Stimulated activated CD4-positive, alpha-beta T cell treated with anti-CD3 and anti-CD28 coated beads, TNF-alpha, amount 100 ng/mL, for 4 hours (primary cell): ENCODE results near the gene SMIM44.
"Not testable (repeated sequence)": the region's sequence is repeated elsewhere in the genome, so short reads cannot be mapped to it uniquely, and the experiment has no call there.

Experiments
- DNase-seq, 3 experiments: peaks; one replicate each; pipeline ENCODE4 v3.0.0-alpha.2; 2020; ENCODE audit warnings: low read depth in 3 of 3

The SMIM44 gene

DNA sequence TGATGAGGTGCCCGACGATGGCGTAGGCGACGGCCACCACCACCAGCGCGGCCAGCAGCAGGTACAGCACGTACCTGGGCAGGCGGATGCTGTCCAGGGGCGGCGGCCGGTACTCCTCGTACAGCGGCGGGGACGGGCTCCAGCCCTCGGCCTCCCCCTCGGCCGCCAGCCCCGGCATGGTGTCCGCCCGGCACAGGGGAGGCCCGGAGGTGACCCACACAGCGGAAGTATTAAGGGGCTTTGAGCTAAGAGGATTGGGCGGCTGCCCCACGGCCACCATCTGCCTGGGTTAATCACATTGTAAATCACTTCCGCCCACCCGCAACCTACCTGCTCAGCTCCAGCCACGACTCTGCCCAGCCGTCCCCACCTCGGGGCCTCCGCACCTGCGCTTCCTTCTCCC is at the start of gene SMIM44:
SMIM44 (minus strand) TSS at position 216 of the 403 bp plus-strand sequence; CDS start at position 178, 38 bp downstream.
- no peak for DNase-seq

DNA sequence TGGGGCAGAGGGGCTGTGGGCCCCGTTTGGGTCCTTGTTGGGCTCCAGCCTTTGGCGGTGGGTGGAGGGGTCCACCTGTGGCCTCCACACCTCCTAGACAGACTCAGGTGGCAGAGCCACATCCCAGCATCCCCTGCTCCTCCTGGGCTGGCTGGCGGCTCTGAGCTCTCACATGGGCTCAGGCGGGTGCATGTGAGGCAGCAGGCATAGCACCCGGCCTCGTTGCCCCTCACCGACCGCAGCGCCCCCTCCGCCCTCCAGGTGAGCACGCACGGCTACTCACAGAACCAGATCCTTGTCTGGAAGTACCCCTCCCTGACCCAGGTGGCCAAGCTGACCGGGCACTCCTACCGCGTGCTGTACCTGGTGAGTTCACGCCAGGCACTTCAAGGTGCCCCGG is 49.8 kb upstream of the SMIM44 start:
- DNase-seq = no peak

DNA sequence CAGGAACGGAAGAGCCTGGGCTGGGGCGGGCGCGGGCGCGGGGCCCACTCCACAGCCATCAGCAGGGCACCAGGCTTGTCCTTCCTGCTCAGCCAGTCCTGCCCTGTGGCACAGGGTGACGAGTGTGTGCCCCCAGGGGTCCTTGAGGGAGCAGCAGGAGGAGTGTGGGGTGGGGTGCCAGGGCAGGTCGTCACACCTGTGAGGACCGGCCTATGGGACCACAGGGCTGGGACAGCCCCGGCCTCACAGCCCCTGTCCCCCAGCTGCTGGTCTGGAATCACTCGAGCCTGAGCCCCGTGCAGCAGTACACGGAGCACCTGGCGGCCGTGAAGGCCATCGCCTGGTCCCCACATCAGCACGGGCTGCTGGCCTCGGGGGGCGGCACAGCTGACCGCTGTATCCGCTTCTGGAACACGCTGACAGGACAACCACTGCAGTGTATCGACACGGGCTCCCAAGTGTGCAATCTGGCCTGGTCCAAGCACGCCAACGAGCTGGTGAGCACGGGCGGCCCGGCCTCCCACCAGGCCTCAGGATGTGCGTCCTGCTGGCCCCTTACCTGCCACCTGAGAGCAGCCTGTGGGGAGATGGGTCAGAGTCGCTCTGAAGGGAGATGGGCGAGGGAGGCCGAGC is 49.0 kb upstream of the SMIM44 start:
- no peak for DNase-seq

DNA sequence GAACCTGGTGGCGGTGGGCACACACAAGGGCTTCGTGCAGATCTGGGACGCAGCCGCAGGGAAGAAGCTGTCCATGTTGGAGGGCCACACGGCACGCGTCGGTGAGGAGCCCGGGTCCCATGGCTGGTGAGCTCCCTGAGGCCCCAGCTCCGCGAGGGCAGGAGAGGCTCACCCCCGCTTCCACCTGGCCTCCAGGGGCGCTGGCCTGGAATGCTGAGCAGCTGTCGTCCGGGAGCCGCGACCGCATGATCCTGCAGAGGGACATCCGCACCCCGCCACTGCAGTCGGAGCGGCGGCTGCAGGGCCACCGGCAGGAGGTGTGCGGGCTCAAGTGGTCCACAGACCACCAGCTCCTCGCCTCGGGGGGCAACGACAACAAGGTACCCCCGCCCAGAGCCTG is 48.5 kb upstream of the SMIM44 start:
- DNase-seq = no peak

DNA sequence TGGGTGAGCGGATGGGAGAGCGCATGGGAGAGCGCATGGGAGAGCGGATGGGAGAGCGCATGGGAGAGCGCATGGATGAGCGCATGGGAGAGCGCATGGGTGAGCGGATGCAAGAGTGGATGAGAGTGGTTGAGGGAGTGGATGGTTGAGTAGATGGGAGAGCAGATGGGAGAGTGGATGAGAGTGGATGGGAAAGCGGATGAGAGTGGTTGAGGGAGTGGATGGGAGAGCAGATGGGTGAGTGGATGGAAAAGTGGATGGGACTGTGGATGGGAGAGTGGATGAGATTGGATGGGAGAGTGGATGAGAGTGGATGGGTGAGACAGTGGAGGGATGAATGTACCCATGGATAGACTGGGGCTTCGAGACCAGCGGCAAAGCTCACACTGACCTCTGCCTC is 47.1 kb upstream of the SMIM44 start:
- DNase-seq = no peak

- DNase-seq = not testable (repeated sequence)
Measured at GRCh38 chr19:3529299-3529698, 46.1 kb upstream of the SMIM44 start.

DNA sequence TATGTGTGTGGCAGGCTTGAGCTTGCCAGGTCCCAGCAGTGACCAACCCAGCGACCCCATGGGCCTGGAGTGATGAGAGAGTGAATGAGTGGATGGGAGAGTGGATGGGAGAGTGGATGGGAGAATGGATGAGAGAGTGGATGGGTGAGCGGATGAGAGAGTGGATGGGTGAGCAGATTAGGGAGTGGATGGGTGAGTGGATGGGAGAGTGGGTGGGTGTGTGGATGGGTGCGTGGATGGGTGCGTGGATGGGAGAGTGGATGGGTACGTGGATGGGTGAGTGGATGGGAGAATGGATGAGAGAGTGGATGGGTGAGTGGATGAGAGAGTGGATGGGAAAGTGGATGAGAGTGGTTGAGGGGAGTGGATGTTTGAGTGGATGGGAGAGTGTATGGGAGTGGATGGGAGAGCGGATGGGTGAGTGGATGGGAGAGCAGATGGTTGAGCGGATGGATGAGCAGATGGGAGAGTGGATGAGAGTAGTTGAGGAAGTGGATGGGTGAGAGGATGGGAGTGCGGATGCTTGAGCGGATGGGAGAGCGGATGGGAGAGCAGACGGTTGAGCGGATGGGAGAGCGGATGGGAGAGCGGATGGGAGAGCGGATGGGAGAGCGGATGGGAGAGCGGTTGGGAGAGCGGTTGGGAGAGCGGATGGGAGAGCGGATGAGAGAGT is 45.4 kb upstream of the SMIM44 start:
- no peak for DNase-seq

DNA sequence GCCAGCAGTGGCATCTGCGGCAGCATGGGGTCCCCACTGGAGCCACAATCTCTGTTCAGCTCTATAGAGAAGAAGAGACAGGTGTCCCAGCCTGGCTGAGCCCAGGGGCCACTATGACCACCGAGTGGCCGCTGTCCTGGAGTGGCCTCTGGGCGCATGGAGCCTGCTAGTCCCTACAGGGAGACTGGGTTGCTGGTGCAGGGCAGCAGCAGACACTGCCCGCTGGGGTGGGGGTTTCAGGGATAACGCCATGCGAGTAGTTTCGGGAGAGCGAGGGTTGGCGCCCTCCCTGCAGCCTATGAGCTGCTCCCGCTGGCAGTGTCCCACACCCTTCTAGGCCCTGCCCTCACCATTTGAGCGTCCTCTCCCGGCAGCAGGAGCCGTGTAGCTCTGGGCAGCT is 44.8 kb upstream of the SMIM44 start:
- no peak for DNase-seq

GRCh38 chr19:3527238-3527910 is 44.1 kb upstream of the SMIM44 start:
- no peak for DNase-seq

GRCh38 chr19:3526507-3527237 is 43.4 kb upstream of the SMIM44 start:
- no peak for DNase-seq

DNA sequence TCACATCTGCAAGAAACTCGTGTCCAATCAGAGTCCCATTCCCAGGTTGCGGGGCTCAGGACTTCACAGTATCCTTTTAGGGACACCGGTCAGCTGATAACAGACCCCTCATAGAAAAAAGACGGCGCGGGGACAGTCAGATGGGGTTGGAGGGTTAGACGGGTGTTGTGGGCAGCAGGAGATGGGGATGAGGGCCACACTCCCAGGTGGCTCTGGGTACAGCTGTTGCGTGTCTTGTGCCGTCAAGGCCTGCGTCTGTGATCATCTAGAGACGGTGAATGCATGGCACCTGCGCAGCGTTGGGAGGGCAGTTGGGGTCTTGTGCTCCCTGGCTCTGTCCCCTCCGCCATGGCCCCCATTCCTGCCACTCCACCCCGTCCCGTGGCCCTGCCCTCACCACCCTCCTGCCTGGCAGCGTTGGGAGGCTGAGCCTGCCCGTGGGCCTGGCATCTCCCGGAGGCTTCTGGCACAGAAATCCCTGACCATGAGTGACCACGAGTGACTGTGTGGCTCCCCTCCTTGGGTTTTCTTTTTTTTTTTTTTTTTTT is 41.7 kb upstream of the SMIM44 start:
- no peak for DNase-seq

DNA sequence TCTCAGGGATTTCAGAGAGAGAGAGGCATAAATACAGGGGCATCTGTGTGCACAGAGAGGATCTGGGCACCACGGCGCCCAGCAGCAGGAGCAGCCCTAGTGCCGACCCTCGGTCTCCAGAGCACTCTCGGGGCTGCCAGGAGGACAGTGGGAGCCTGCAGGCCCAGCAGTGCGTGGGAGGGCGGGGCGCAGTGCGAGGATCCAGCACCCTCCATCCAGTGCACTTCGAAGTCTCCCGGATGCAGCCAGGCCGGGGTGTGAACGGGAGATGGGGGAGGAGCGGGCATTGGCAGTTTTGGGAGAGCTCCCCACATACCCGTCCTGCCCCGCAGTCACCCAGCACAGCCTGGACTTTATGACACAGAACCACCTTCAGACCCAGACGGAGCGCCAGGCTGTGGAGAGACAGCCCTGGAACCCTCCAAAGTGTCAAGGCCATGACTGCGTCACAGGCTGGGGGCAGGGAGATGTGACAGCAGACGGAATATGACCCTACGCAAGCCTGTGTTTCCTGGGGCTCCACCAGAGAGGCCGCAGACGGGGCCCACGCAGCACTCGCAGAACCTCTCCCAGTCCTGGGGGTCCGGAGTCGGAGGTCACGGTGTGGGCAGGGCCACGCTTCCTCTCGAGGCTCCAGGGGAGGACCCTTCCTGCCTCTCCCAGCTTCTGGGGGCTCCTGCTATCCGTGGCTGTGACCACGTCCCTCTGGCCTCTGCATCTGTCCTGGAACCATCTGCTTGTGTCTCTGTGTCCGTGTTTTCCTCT is 41.0 kb upstream of the SMIM44 start:
- DNase-seq = no peak

DNA sequence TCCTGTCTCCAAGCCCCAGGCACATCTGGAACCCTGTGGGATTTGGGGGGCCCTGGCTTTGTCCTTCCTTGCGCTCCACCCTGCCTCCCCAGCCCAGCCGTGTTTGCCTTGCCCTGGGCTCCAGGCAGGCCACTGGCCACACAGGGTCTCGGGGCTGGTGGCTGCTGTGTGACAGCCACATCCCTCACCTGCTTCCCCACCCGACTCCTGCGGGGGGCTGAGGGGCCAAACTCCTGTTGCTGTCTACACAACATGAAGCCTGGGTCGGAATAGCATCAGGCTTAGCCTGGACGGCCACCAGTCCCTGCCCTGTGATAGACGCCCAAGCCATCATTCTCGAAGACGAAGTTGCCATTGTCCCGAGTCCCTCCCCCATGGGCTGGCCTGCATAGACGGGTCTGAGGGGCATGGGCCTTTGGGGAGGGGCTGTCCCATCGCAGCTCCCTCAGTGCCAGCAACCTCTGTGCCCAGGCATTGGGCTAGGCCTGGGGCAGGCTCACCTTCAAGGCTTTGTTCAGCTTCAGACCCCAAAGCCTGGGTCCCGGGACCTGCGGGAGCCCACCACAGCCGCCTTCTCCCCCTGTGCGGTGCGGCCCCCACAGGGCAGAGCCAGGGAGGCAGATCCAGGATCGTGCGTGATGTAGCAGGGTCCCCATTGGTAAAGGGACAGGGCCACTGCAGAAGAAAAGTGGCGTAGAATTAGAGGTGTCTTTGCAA is 40.3 kb upstream of the SMIM44 start:
- no peak for DNase-seq

DNA sequence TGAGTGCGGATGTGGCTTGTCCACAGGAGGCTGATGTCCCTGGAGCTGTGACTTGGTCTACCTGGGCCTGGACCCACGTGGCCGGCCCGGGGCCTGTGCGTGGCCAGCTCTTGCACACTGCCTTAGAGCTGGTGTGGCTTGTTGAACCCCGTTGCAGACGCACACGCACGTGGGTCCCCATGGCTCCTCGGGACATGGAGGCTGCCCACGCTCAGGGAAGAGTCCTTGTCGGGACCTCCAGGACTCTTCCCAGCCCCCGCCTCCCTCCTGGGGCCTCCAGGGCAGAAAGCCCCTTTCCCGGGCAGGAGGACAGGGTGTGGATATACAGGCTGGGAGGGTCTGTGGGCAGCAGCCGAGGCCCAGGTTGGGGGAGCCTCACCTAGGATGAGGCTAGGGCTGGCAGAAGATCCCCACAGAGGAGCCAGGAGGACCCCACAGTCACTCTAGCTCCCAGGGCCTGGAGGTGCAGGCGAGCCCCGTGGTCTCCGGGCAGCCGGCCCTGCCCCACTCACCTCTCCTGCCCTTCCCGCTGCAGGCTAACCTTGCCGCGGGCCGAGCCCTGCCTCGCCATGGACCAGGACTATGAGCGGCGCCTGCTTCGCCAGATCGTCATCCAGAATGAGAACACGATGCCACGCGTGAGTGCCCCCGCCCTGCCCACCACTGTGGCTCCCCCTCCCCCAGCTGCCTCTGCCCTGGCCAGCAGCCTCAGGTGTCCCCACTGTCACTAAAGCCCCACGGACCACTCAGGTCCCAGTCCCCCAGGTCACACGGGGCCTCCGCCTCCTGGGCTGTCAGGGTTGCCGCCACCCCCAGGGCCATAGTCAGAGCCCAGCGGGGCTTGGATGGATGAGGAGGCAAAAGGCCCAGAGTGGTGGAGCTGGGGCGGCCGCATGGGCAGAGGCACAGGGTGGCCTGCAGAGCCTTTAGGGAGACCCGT is 39.5 kb upstream of the SMIM44 start:
- DNase-seq = no peak

DNA sequence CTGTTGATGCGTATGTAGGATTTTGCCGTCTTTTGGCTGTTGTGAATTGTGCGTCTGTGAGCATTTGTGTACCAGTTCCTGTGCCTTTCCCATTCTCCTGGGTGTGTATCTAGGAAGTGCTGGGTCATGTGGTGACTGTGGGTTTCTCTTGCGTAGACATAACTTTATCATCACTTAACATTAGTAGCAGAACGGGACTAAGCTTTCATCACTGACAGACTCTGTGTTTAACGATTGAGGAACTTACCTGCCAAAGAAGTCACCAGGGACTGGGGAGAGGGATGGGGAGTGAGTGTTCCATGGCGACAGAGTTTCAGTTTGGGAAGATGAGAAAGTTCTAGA is 37.8 kb upstream of the SMIM44 start:
- no peak for DNase-seq

DNA sequence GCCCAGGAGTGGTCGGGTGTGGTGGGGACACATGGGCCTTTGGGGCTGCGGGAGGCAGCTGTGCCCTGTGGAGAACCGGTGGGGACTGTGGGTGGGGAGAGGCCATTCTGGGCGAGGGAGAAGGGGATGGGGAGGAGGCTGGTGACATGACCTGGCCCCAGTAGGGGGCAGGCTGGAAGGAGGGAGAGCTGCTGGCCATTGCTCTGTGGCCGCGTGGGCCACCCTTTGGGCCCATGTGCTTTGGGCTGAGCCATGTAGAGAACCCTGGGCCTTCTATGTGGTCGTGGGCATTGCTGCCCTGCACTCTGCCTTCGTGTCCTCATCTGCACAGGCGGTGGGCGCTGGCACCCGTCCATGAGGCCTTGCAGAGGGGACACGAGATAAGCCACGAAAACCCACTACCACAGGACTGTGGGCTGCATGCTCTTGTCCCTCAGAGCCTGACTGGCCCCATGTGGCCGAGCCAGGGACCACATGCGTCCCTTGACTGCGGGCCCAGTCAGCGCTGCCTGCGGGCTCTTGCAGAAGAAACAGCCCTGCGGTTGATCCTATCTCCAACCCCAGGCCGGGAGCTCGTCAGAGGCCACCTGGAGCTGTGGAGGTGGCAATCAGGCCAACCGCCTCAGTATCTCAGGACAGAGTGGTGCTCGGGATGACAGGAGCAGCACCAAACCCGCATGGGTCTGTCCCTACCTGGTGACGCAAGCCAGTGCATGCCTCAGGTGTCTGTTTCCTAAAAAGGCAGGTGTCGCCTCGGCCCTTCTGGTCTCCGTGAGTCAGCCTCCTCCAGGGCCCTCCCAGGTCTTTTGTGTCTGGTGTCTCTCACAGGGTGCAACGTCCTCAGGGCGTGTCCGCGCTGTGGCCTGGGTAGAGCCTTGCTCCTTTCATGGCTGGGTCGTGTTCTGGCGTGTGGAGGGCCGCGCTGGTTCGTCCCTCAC is 37.2 kb upstream of the SMIM44 start:
- DNase-seq = no peak

DNA sequence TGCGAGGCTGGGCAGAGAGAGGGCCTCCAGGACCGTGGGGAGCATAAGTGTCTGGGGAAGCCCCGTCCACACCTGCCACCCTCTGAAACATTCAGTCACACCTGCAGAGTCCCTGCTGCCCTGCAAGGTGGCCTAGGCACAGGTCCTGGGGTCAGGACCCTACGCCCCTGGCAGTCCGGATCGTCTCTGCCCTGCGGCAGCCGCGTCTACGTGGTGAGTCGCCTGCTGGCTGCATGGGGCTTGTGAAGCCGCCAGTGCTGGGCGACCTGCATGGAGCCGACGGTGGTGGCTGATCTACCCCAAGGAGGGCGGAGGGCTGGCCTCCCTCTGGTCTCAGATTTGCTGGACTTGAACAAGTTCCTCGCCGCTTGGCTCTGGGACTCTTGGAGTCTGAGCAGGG is 35.9 kb upstream of the SMIM44 start:
- no peak for DNase-seq

GRCh38 chr19:3518659-3519058 is 35.4 kb upstream of the SMIM44 start:
- DNase-seq = no peak

DNA sequence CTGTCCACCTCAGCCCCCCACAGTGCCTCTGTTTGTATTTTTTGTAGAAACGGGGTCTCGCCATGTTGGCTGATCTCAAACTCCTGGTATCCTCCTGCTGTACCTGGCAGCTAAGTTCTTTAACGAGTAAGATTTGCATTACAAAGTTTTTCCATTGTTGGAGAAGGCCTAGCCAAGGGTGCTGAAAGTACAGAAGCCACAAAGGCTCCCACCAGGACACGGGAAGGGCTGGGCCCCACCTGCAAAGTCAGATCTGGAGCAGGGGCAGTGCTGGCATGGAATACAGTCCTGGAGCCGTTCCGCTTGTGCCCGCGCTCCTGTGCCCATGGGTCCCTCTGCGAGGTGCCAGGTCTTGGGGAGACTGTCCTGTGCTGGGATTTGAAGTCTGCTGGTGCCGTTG is 35.0 kb upstream of the SMIM44 start:
- no peak for DNase-seq
